ENCODE results near the gene FBXL14. TPM values are rescaled to one million over a fixed set of nuclear protein-coding genes. Genes with fewer than 3 reads are reported as not detected.

Gene FBXL14
- total RNA-seq, 3 donors from 2014 or later (not counting 1 experiment from before 2014, with no cell fraction given), result 18.7 to 24.9 (median 22.8) TPM

DNA sequence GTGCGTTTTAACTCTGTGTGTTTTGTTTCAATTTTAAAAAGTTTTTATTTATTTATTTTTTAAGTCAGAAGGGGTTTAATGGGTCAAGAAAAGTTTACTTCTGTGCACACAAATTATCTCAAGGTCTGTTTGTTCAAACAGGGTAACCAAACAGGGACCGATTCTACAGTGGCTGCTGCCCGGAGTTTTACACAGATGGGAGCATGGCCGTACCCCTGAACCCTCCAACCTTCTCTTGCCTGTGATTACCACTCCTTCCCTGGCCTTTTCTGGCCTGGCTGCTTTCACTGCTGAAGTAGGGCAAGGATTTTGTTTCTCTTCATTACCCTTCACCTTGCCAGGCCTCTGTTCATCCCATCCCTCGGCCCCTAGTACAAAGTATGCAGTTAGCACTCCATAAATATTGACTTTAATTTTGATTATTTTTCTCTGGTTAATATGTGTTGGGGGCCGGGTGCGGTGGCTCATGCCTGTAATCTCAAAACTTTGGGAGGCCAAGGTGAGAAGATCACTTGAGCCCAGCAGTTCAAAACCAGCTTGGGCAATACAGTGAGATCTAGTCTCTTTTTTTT is 15.8 kb upstream of the FBXL14 start:
- TF ChIP-seq, protein P1, sequence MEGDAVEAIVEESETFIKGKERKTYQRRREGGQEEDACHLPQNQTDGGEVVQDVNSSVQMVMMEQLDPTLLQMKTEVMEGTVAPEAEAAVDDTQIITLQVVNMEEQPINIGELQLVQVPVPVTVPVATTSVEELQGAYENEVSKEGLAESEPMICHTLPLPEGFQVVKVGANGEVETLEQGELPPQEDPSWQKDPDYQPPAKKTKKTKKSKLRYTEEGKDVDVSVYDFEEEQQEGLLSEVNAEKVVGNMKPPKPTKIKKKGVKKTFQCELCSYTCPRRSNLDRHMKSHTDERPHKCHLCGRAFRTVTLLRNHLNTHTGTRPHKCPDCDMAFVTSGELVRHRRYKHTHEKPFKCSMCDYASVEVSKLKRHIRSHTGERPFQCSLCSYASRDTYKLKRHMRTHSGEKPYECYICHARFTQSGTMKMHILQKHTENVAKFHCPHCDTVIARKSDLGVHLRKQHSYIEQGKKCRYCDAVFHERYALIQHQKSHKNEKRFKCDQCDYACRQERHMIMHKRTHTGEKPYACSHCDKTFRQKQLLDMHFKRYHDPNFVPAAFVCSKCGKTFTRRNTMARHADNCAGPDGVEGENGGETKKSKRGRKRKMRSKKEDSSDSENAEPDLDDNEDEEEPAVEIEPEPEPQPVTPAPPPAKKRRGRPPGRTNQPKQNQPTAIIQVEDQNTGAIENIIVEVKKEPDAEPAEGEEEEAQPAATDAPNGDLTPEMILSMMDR (IDR thresholded peaks at IDR 0.05), result no peak
- 93% methylated on average over 6 of the region's 7 CpGs for WGBS (ENCODE audit: insufficient coverage)
- Histone ChIP-seq H3K4me1 (ENCODE audit: control insufficient read depth, insufficient read depth, low read length) (peaks cover 8% of the 10 kb centered on the region), H3K36me3 (ENCODE audit: control insufficient read depth, insufficient read depth, low read length) (no peaks in the 10 kb centered on the region), H3K27ac (ENCODE audit: low read length) (no peak overlapping the region), H3K4me3 (ENCODE audit: low read length) (no peak overlapping the region), H3K9me3 (ENCODE audit: control insufficient read depth, insufficient read depth, low read length) (no peaks in the 10 kb centered on the region), H3K27me3 (ENCODE audit: control insufficient read depth, insufficient read depth, low read length) (no peaks in the 10 kb centered on the region)
- no peak for ATAC-seq
- no peak for DNase-seq
- H3K36me3 Mint-ChIP-seq, result no peaks in the 10 kb centered on the region
- H3K9me3 Mint-ChIP-seq, result no peaks in the 10 kb centered on the region
- H3K4me3 Mint-ChIP-seq, result no peak overlapping the region
- no peak overlapping the region for H3K27ac Mint-ChIP-seq
- H3K27me3 Mint-ChIP-seq (ENCODE audit: low read depth in 2 of 2), result peaks cover 10 to 14% of the 10 kb centered on the region in 2 donors
- peaks cover 6 to 7% of the 10 kb centered on the region in 2 donors for H3K4me1 Mint-ChIP-seq
- intact Hi-C loops (cut with micrococcal nuclease), result no loop called here

DNA sequence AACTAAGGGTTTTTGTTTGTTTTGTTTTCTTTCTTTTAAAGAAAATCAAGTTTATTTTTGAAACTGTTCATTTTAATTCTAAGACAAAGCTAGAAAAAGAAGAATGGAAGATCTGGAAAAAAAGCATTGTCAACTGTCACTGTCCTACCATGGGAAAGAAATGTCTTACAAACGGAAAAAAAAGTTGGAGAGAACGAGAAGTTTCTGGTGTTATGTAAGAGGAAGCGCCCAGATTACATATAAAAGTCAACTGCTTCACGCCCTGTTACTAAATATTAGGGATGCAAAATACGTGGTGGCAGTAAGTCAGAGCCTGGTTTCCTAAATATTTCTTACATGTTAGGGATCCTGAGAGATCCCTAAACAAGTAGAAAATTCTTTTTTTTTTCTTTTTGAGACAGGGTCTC is 14.3 kb upstream of the FBXL14 start:
- Histone ChIP-seq H3K4me3 (ENCODE audit: low read length) (no peak overlapping the region), H3K27me3 (ENCODE audit: control insufficient read depth, insufficient read depth, low read length) (no peaks in the 10 kb centered on the region), H3K4me1 (ENCODE audit: control insufficient read depth, insufficient read depth, low read length) (peaks cover 12% of the 10 kb centered on the region), H3K36me3 (ENCODE audit: control insufficient read depth, insufficient read depth, low read length) (no peaks in the 10 kb centered on the region), H3K27ac (ENCODE audit: low read length) (no peak overlapping the region), H3K9me3 (ENCODE audit: control insufficient read depth, insufficient read depth, low read length) (no peaks in the 10 kb centered on the region)
- H3K4me1 Mint-ChIP-seq, result peaks cover 10 to 15% of the 10 kb centered on the region in 2 donors
- WGBS (ENCODE audit: insufficient coverage), result 45% methylated on average over 5 of the region's 5 CpGs
- peaks cover 6 to 16% of the 10 kb centered on the region in 2 donors for H3K27me3 Mint-ChIP-seq (ENCODE audit: low read depth in 2 of 2)
- DNase-seq, result no peak
- H3K36me3 Mint-ChIP-seq, result no peaks in the 10 kb centered on the region
- intact Hi-C loops (cut with micrococcal nuclease), result no loop called here
- H3K4me3 Mint-ChIP-seq, result no peak overlapping the region
- H3K9me3 Mint-ChIP-seq, result no peaks in the 10 kb centered on the region
- TF ChIP-seq, protein P1 (IDR thresholded peaks at IDR 0.05), result no peak
- no peak for ATAC-seq
- no peak overlapping the region for H3K27ac Mint-ChIP-seq

DNA sequence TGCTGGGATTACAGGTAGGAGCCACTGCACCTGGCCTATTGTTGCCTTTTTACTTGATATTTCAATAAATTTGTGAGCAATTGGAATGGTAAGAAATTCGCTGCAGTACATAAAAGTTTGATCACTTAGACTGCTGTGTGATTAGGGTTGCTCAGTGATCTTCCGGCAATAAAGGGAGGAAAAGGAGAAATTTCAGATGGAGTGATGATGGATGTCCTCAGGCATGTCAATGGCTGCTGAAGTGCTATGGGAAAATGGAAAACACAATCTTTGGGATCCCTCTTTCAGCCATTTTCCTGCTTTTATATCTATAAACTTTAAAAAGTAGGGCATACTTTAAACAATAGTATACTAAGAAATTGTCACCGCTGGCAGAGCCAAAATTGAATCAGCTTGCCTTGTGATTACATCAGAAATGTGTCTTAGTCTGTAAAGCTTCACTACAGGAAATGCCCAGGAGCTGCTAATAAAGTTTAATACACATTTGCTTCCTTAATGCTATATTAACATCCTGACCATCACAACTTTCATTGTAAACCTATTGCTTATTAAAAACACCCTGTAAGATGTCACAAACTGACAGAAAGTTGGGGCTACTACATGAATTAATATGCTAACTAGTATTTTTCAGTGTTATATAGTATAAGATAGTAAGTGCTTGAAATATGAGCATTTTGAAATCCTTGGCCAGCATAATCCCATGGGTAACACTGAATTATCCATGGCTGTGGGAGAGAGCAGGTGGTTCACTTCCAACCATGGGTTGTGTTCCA is 13.7 kb upstream of the FBXL14 start:
- peaks cover 12% of the 10 kb centered on the region for H3K4me1 ChIP-seq (ENCODE audit: control insufficient read depth, insufficient read depth, low read length)
- H3K27ac Mint-ChIP-seq, result no peak overlapping the region

More for the DNA sequence above, 13.7 kb upstream of the FBXL14 start:
- H3K36me3 ChIP-seq (ENCODE audit: control insufficient read depth, insufficient read depth, low read length), result no peaks in the 10 kb centered on the region
- ATAC-seq, result no peak
- TF ChIP-seq, protein P1 (IDR thresholded peaks at IDR 0.05), result no peak
- H3K36me3 Mint-ChIP-seq, result no peaks in the 10 kb centered on the region
- H3K4me1 Mint-ChIP-seq, result peaks cover 10 to 15% of the 10 kb centered on the region in 2 donors
- H3K9me3 Mint-ChIP-seq, result no peaks in the 10 kb centered on the region
- no peak overlapping the region for H3K27ac ChIP-seq (ENCODE audit: low read length)
- no peak overlapping the region for H3K4me3 Mint-ChIP-seq
- WGBS (ENCODE audit: insufficient coverage), result 86% methylated on average over 3 of the region's 3 CpGs
- H3K4me3 ChIP-seq (ENCODE audit: low read length), result no peak overlapping the region
- DNase-seq, result no peak
- peaks cover 6 to 16% of the 10 kb centered on the region in 2 donors for H3K27me3 Mint-ChIP-seq (ENCODE audit: low read depth in 2 of 2)
- H3K9me3 ChIP-seq (ENCODE audit: control insufficient read depth, insufficient read depth, low read length), result no peaks in the 10 kb centered on the region
- intact Hi-C loops (cut with micrococcal nuclease), result no loop called here
- H3K27me3 ChIP-seq (ENCODE audit: control insufficient read depth, insufficient read depth, low read length), result no peaks in the 10 kb centered on the region
